Activated CD4-positive, CD25-positive, alpha-beta regulatory T cell treated with anti-CD3 and anti-CD28 coated beads, Interleukin-2, amount 50 U/mL, for 72 hours (primary cell): ENCODE measurements around the gene AADAT.
"Not testable (repeated sequence)": the region's sequence is repeated elsewhere in the genome, so short reads cannot be mapped to it uniquely, and the experiment has no call there.

Experiments
- DNase-seq: peaks from one replicate; pipeline ENCODE4 v3.0.0; 2021

Gene AADAT

GRCh38 chr4:170089274-170089667, 485 bp downstream of the AADAT start:
- no peak for DNase-seq

GRCh38 chr4:170088716-170089115, 1.0 kb downstream of the AADAT start:
- DNase-seq, result no peak

GRCh38 chr4:170087163-170087700, 2.5 kb downstream of the AADAT start:
- DNase-seq, result no peak

- no peak for DNase-seq
Observed at GRCh38 chr4:170083541-170083940, 6.2 kb downstream of the AADAT start.

GRCh38 chr4:170080496-170080895, 9.3 kb downstream of the AADAT start:
- no peak for DNase-seq

- no peak for DNase-seq
Observed at GRCh38 chr4:170079981-170080380, 9.8 kb downstream of the AADAT start.

- DNase-seq, result no peak
Observed at GRCh38 chr4:170071196-170071595, 18.6 kb downstream of the AADAT start.

GRCh38 chr4:170068438-170069128, 21.2 kb downstream of the AADAT start:
- no peak for DNase-seq

GRCh38 chr4:170059421-170059820, 30.3 kb downstream of the AADAT start:
- DNase-seq, result no peak

GRCh38 chr4:170058826-170059225, 30.9 kb downstream of the AADAT start:
- DNase-seq, result no peak

- no peak for DNase-seq
Observed at GRCh38 chr4:170057866-170058265, 31.9 kb downstream of the AADAT start.

- no peak for DNase-seq
Observed at GRCh38 chr4:170052919-170053318, 36.8 kb downstream of the AADAT start.

GRCh38 chr4:170051402-170051801, 38.4 kb downstream of the AADAT start:
- no peak for DNase-seq

GRCh38 chr4:170049766-170050165, 40.0 kb downstream of the AADAT start:
- no peak for DNase-seq

- peak; percentile 50 for DNase-seq
Observed at GRCh38 chr4:170047771-170048354, 41.9 kb downstream of the AADAT start.

- not testable (repeated sequence) for DNase-seq
Observed at GRCh38 chr4:170046156-170046555, 43.6 kb downstream of the AADAT start.

GRCh38 chr4:170040031-170040680, 49.6 kb downstream of the AADAT start:
- DNase-seq, result no peak

- no peak for DNase-seq
Observed at GRCh38 chr4:170038769-170039168, 51.0 kb downstream of the AADAT start.

GRCh38 chr4:170038232-170038631, 51.5 kb downstream of the AADAT start:
- DNase-seq, result no peak

GRCh38 chr4:170037481-170037880, 52.3 kb downstream of the AADAT start:
- DNase-seq, result no peak

GRCh38 chr4:170035845-170036244, 53.9 kb downstream of the AADAT start:
- DNase-seq, result no peak

- no peak for DNase-seq
Observed at GRCh38 chr4:170035231-170035630, 54.5 kb downstream of the AADAT start.

- no peak for DNase-seq
Observed at GRCh38 chr4:170033999-170034398, 55.8 kb downstream of the AADAT start.

GRCh38 chr4:170030121-170030520, 59.6 kb downstream of the AADAT start:
- no peak for DNase-seq
